Stimulated activated CD4-positive, alpha-beta T cell treated with anti-CD3 and anti-CD28 coated beads, Interleukin-15, amount 100 ng/mL, for 1 hour (primary cell): ENCODE data around the gene PGAP2.
"Not testable (repeated sequence)": the region's sequence is repeated elsewhere in the genome, so short reads cannot be mapped to it uniquely, and the experiment has no call there.

Experiments
- DNase-seq, 2 donors: peaks; one replicate each; pipeline ENCODE4 v3.0.0-alpha.2; 2020; ENCODE audit warnings: low read depth in 1 of 2, low spot score in 1 of 2

Gene PGAP2

GRCh38 chr11:3807909-3808860 lies at the start of gene PGAP2:
Gene PGAP2, plus strand, starts transcription at chr11:3808560. Its CDS starts 2,700 bp downstream, at chr11:3811260.
- peak in 1 of 2 donors; percentile 46 for DNase-seq

GRCh38 chr11:3764266-3764665 lies 44.1 kb upstream of the PGAP2 start:
- no peak for DNase-seq

- DNase-seq: not testable (repeated sequence)
These were observed 41.5 kb upstream of the PGAP2 start for GRCh38 chr11:3766836-3767235.

- DNase-seq: no peak
These were observed 40.8 kb upstream of the PGAP2 start for GRCh38 chr11:3767536-3767935.

DNA sequence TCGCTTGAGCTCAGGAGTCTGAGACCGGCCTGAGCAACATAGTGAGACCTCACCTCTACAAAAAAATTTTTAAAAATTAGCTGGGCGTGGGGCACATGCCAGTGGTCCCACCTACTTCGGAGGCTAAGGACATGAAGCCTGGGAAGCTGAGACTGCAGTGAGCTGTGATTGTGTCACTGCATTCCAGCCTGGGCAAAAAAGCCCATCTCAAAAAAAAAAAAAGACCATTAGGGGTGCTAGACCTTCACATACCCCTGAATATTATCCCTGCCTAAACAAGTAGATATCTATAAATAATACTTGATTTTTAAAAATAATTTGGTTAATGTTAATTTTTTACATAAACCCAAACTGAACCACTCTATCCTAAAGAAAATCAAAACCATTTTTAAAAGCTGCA lies 35.2 kb upstream of the PGAP2 start:
- DNase-seq: no peak

- no peak for DNase-seq
These were observed 32.5 kb upstream of the PGAP2 start for GRCh38 chr11:3775736-3776406.

DNA sequence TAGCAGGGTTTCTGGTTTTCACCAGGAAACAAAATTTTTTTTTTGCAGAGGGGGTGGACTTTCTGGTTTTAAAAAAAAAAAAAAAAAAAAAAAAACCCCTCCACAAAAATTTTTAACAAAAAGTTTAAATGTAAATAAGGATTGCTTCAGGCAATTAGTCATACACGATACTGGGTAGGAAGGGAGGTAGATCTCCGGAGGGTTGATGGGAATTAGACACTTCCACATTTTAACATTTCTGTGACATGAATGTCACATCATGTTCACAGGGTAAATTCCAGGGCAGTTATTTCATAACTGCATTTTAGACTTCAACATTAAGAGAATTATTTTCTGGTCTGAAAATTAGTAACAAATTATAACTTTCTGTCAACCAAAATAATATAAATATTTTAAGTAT lies 26.9 kb upstream of the PGAP2 start:
- no peak for DNase-seq

GRCh38 chr11:3782963-3783362 lies 25.4 kb upstream of the PGAP2 start:
- DNase-seq: no peak

DNA sequence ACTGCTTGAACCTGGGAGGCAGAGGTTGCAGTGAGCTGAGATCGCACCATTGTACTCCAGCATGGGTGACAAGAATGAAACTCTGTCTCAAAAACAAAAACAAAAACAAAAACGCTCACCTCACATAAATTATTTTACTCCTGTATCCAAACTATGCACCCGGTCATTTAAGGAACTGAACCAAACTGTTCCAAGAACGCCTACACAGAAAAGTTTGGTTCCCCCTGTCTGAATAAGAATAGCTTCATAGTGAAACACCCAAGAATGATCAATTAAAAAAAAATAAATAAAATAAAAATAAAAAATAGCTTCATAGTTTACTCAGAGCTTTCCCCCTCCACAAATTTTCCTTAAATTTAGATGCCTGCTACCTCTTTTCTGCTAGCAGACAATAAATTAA lies 24.7 kb upstream of the PGAP2 start:
- no peak for DNase-seq

DNA sequence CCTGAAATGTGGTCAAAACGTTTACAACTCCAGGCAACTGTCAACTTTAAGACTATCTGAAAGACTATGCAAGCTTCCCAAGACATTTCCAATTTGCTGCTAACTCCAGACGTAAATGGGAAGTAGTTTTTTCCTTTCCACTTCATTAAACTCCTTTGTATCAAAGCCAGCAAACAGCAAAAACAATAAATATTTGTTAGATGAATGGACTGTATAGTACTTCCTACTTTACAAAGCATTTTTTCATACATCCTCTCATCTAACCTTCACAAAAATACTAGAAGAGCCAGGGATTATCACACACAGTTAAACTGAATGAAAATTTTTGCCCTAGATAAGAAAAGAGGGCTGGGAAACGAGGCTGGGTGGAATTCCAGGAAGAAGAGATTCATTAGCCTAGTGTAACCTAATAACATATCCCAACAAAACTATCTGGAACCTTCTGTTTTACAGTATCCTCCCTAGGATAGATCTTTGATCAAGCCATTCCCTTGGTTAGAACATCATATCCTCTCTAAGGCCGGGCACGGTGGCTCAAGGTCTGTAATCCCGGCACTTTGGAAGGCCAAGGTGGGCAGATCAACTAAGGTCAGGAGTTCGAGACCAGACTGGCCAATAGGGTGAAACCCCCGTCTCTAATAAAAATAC lies 21.5 kb upstream of the PGAP2 start:
- no peak for DNase-seq

DNA sequence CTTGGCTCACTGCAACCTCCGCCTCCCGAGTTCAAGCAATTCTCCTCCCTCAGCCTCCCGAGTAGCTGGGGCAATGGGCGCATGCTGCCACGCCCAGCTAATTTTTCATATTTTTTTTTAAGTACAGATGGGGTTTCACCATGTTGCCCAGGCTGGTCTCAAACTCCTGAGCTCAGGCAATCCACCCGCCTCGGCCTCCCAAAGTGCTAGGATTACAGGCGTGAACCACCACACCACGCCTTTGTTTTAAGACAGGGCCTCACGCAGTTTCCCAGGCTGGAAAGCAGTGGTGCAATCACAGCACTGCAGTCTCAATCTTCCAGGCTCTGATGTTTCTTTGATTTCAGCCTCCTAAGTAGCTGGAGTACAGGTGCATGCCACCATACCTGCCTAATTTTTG lies 14.0 kb upstream of the PGAP2 start:
- not testable (repeated sequence) for DNase-seq

GRCh38 chr11:3795131-3796001 lies 13.0 kb upstream of the PGAP2 start:
- no peak for DNase-seq

DNA sequence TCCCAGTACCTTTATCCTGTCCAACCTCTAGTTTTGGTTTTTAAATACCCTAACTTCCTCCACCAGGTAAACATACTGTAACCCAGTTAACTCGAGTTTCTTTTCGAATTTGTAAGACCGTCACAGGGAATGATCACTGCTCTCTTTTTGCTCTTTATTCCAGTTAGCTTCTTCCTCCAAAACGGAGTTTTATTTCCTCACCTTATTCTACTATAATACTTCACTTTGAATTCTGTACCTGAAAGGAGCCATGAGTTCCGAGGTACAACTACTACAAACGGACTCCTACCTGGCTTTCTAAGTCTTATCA lies 12.4 kb upstream of the PGAP2 start:
- DNase-seq: no peak

- DNase-seq: no peak
These were observed 12.0 kb upstream of the PGAP2 start for GRCh38 chr11:3796346-3796745.

DNA sequence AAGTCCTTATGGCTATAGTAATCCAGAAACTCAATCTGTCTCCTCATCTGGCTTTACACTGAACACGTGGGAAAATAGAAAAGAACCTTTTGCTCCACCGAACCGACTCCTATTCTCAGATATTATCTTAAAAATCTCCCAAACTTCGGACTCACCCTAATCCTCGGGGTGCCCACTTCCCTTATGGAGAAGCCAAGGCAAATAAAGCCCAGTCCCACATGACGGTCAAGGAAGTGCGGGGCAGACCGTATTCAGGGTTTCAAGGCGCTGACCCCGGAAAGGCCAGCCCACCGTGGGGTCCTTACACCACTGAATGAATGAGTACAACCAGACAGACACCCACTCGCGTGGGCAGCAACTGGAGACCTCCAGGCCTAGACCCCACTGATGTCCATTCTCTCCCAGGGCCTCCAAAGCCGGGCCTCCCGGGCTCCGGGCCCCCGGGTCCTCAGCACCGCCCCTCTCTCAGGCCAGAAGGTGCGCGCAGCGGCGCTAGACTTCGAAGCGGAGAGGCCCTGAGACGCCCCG lies 11.5 kb upstream of the PGAP2 start:
- no peak for DNase-seq

GRCh38 chr11:3797329-3798090 lies 10.8 kb upstream of the PGAP2 start, which contains the start of gene NUP98:
Gene NUP98, minus strand, starts transcription at chr11:3797554. Its CDS starts 15,437 bp downstream, at chr11:3782117.
- peak; percentile 98 to 99 for DNase-seq

- DNase-seq: no peak
These were observed 9.2 kb upstream of the PGAP2 start for GRCh38 chr11:3799143-3799542.

DNA sequence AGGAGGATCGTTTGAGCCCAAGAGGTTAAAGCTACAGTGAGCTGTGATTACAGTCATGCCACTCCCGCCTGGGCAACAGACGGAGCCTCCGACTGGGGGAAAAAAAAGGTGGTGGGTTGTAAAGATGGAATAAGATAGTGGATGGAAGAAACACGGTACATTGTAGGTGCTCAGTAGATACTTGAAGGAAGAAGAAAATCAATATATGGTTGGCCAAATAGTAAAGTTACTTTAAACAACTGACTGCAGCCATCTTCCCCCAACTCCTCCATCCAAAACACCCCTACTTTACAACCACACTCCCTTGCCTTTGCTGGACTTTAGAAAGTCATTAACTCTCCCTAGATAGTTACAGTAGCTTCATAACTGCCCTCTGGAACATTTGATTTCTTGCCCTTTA lies 8.5 kb upstream of the PGAP2 start:
- no peak for DNase-seq

GRCh38 chr11:3802011-3802790 lies 6.2 kb upstream of the PGAP2 start:
- DNase-seq: no peak
